Sigmoid colon (tissue), 4 donors: ENCODE data around the gene ZNF775.

ENCODE experiments used
- EP300 ChIP-seq, 4 donors: sonication (generic); formaldehyde crosslinking; IDR thresholded peaks; one replicate each; pipeline ENCODE4 v1.6.1; 2017; ENCODE audit warnings: antibody characterized with exemption in 4 of 4
- POLR2A ChIP-seq, 2 donors: fragments of 450-650 bp; IDR thresholded peaks; one replicate each; pipeline ENCODE4 v1.6.1; 2016; ENCODE audit warnings: antibody characterized with exemption in 2 of 2, mild to moderate bottlenecking in 2 of 2, moderate library complexity in 2 of 2
- POLR2AphosphoS5 ChIP-seq, 4 donors: sonication (generic); formaldehyde crosslinking; IDR thresholded peaks; one replicate each; pipeline ENCODE4 v1.6.1; 2017; ENCODE audit warnings: antibody characterized with exemption in 4 of 4
- TF ChIP-seq, protein P1 (sequence below), 4 experiments: fragments of 450-650 bp in 3 of 4; fragments of 200-600 bp in 1 of 4; IDR thresholded peaks; one replicate each; pipeline ENCODE4 v1.5.1; 2016 to 2019; ENCODE audit warnings: antibody characterized with exemption in 4 of 4, mild to moderate bottlenecking in 3 of 4, moderate library complexity in 2 of 4

DNA sequence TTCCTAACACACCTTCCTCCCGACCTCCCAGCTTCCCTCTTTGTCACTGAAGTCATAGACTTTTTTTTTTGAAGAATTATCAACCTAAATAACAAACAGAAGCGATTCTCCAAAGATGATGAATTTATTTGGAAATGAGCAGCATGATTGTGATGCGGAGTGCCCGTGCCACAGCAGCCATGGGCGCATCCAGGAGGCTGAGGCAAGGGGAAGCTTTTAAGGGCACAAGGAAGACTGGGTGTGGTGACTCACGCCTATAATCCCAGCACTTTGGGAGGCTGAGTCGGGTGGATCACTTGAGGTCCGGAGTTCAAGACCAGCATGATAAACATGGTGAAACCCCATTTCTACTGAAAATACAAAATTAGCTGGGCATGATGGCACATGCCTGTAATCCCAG is 55.1 kb downstream of the ZNF775 start:
- TF ChIP-seq, protein P1, sequence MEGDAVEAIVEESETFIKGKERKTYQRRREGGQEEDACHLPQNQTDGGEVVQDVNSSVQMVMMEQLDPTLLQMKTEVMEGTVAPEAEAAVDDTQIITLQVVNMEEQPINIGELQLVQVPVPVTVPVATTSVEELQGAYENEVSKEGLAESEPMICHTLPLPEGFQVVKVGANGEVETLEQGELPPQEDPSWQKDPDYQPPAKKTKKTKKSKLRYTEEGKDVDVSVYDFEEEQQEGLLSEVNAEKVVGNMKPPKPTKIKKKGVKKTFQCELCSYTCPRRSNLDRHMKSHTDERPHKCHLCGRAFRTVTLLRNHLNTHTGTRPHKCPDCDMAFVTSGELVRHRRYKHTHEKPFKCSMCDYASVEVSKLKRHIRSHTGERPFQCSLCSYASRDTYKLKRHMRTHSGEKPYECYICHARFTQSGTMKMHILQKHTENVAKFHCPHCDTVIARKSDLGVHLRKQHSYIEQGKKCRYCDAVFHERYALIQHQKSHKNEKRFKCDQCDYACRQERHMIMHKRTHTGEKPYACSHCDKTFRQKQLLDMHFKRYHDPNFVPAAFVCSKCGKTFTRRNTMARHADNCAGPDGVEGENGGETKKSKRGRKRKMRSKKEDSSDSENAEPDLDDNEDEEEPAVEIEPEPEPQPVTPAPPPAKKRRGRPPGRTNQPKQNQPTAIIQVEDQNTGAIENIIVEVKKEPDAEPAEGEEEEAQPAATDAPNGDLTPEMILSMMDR (IDR thresholded peaks at IDR 0.05): no peak
- no peak for TF ChIP-seq POLR2A (IDR thresholded peaks at IDR 0.05)
- no peak for TF ChIP-seq POLR2AphosphoS5 (IDR thresholded peaks at IDR 0.05)
- TF ChIP-seq EP300 (IDR thresholded peaks at IDR 0.05): no peak
